GM15510 (cell line): ENCODE data around the gene NBPF20.

Experiments
- POLR2A ChIP-seq: IDR thresholded peaks from 3 replicates; pipeline ENCODE4 v1.6.1; 2011; ENCODE audit warnings: borderline replicate concordance; ENCODE audit not compliant: insufficient read length; ENCODE audit errors: extremely low read depth

Gene NBPF20

GRCh38 chr1:145425436-145426029, at the start of gene NBPF20:
TSS of gene NBPF20 (minus strand) at chr1:145425603. CDS start at chr1:145405272, 20,331 bp downstream.
- peak; percentile 31 for TF ChIP-seq POLR2A

GRCh38 chr1:145465405-145466144, 40.2 kb upstream of the NBPF20 start:
- peak; percentile 91 for TF ChIP-seq POLR2A
